Memory B cell (primary cell): ENCODE results near the gene ZNF787.
"Not testable (repeated sequence)": the region's sequence is repeated elsewhere in the genome, so short reads cannot be mapped to it uniquely, and the experiment has no call there.

Experiments
- ATAC-seq: fragments of 150-1000 bp; cut with Tn5 transposase; 2 replicates; pipeline ENCODE4 v1.10.0; 2021; ENCODE audit warnings: low read depth, mild to moderate bottlenecking, moderate library complexity
- DNase-seq, 2 donors: peaks; one replicate each; pipeline ENCODE4 v3.0.0; 2022; ENCODE audit warnings: low spot score in 2 of 2
- H3K27ac Mint-ChIP-seq: one replicate; pipeline ENCODE4 v1.8.0; 2022; ENCODE audit warnings: mild to moderate bottlenecking, moderate library complexity, mixed read lengths
- H3K27me3 Mint-ChIP-seq: one replicate; pipeline ENCODE4 v1.8.0; 2022; ENCODE audit warnings: mixed read lengths
- H3K36me3 Mint-ChIP-seq: one replicate; pipeline ENCODE4 v1.8.0; 2022; ENCODE audit warnings: mild to moderate bottlenecking, mixed read lengths
- H3K4me1 Mint-ChIP-seq: one replicate; pipeline ENCODE4 v1.8.0; 2022; ENCODE audit warnings: mixed read lengths
- H3K4me3 Mint-ChIP-seq: one replicate; pipeline ENCODE4 v1.8.0; 2022; ENCODE audit warnings: mild to moderate bottlenecking, moderate library complexity, mixed read lengths
- H3K9me3 Mint-ChIP-seq: one replicate; pipeline ENCODE4 v1.8.0; 2022; ENCODE audit warnings: mixed read lengths

ZNF787 gene

DNA sequence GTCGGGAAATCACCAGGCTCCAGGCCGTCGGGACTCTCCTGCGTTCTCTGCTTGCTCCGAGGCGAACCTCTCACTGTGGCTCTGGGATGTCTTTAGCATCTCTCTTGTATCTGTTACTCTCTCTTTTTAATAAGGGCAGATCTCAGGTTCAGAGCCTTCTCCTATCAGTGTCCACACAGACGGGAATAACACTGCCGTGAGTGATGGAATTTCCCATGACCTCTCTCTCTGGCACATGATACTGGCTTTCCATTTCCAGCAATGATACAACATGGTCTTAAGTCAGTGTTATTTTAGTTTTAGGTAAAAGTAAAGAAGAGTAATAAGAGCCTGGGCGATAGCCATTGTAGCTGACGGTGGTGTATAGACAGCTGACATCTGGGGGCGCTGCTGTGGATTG, 29.3 kb upstream of the ZNF787 start:
- Mint-ChIP-seq H3K9me3 (no peaks in the 10 kb centered on the region), H3K36me3 (peaks cover 24% of the 10 kb centered on the region), H3K27me3 (no peaks in the 10 kb centered on the region), H3K4me1 (no peaks in the 10 kb centered on the region), H3K27ac (no peak overlapping the region), H3K4me3 (no peak overlapping the region)
- ATAC-seq (no peak), DNase-seq (no peak)

DNA sequence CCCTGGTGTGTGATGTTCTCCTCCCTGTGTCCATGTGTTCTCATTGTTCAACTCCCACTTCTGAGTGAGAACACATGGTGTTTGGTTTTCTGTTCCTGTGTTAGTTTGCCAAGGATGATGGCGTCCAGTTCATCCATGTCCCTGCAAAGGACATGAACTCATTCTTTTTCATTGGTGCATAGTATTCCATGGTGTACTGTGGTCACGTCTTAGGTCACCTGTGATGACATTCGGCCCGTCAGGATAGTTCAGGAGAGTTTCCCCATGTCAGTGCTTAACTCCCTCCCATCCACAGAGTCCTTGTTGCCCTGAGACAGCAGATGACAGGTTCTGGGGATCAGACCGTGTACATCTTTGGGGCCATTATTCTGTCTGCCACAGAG, 28.6 kb upstream of the ZNF787 start:
- H3K27ac Mint-ChIP-seq, result no peak overlapping the region
- ATAC-seq, result no peak
- peaks cover 24% of the 10 kb centered on the region for H3K36me3 Mint-ChIP-seq
- DNase-seq, result no peak
- no peaks in the 10 kb centered on the region for H3K9me3 Mint-ChIP-seq
- no peak overlapping the region for H3K4me3 Mint-ChIP-seq
- H3K27me3 Mint-ChIP-seq, result no peaks in the 10 kb centered on the region
- H3K4me1 Mint-ChIP-seq, result no peaks in the 10 kb centered on the region

DNA sequence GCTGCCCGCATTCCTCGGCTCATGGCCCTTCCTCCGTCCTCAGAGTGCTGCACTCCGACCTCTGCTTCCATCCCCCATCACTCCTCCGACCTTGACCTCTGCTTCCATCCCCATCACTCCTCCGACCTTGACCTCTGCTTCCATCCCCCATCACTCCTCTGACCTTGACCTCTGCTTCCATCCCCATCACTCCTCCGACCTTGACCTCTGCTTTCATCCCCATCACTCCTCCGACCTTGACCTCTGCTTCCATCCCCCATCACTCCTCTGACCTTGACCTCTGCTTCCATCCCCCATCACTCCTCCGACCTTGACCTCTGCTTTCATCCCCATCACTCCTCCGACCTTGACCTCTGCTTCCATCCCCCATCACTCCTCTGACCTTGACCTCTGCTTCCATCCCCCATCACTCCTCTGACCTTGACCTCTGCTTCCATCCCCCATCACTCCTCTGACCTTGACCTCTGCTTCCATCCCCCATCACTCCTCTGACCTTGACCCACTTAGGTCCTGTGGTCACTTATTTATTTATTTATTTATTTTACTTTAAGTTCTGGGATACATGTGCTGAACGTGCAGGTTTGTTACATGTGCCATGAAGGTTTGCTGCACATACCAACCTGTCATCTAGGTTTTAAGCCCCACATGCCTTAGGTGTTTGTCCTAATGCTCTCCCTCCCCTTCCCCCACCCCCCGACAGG, 28.0 kb upstream of the ZNF787 start:
- not testable (repeated sequence) for H3K27me3 Mint-ChIP-seq

DNA sequence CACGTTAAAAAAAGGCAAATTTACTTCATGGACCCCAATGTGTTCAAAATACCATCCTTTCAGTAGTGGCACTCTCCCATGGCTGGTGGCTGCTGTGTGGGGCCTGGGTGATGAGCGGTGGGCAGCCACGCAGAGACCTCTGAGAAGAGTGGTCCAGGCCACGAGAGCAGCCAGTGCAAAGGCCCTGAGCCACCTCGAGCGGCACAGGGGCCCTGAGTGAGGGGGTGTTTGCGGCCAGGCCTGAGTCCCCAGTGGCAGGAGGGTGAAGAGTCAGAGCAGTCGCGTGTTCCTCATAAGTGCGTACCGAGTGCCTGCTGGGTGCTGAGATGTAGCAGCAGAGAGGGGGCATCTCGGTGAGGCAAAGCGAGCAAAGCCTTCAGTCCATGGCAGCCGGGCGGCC, 27.0 kb upstream of the ZNF787 start:
- Mint-ChIP-seq H3K4me1 (peaks cover 6% of the 10 kb centered on the region), H3K27me3 (no peaks in the 10 kb centered on the region), H3K9me3 (no peaks in the 10 kb centered on the region), H3K27ac (no peak overlapping the region), H3K4me3 (no peak overlapping the region), H3K36me3 (peaks cover 19% of the 10 kb centered on the region)
- no peak for DNase-seq
- ATAC-seq, result no peak

More for the DNA sequence above, 28.0 kb upstream of the ZNF787 start:
- not testable (repeated sequence) for H3K4me3 Mint-ChIP-seq, DNase-seq, H3K27ac Mint-ChIP-seq, H3K4me1 Mint-ChIP-seq, ATAC-seq, H3K9me3 Mint-ChIP-seq
- H3K36me3 Mint-ChIP-seq, result peaks cover 24% of the 10 kb centered on the region

DNA sequence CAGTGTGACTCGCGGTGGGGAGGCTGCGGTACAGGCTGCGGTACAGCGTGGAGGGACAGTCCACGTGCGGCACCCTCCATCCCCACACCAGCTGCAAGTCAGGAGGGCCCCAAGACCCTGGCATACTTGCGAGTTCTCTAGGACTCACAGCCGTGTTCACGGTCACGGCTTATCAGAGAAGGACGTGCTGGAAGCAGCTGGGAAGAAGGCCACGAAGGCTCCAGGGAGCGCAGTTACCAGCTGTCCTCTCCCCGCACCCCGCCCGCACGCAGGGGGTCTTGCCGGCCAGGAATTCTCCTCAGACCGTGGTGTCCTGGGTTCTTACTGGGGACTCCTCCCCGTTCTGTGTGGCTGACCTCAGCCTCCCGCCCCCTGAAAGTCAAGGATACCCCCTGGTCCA, 26.2 kb upstream of the ZNF787 start:
- peaks cover 9% of the 10 kb centered on the region for H3K4me1 Mint-ChIP-seq
- ATAC-seq (no peak), DNase-seq (no peak)
- no peaks in the 10 kb centered on the region for H3K27me3 Mint-ChIP-seq
- H3K4me3 Mint-ChIP-seq, result no peak overlapping the region
- no peak overlapping the region for H3K27ac Mint-ChIP-seq
- no peaks in the 10 kb centered on the region for H3K9me3 Mint-ChIP-seq
- peaks cover 19% of the 10 kb centered on the region for H3K36me3 Mint-ChIP-seq

DNA sequence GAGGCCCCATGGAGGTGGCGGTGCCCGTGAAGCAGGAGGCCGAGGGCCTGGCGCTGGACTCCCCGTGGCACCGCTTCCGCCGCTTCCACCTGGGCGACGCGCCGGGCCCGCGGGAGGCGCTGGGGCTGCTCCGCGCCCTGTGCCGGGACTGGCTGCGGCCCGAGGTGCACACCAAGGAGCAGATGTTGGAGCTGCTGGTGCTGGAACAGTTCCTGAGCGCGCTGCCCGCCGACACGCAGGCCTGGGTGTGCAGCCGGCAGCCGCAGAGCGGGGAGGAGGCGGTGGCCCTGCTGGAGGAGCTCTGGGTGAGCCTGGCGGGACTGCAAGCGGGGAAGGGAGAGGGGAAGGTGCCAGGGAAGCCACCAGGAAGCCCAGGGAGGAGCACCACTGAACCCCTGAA, 25.8 kb upstream of the ZNF787 start:
- ATAC-seq, result no peak
- Mint-ChIP-seq H3K4me1 (peaks cover 11% of the 10 kb centered on the region), H3K27me3 (no peaks in the 10 kb centered on the region), H3K4me3 (no peak overlapping the region), H3K27ac (no peak overlapping the region), H3K9me3 (no peaks in the 10 kb centered on the region), H3K36me3 (peaks cover 19% of the 10 kb centered on the region)
- DNase-seq, result no peak

DNA sequence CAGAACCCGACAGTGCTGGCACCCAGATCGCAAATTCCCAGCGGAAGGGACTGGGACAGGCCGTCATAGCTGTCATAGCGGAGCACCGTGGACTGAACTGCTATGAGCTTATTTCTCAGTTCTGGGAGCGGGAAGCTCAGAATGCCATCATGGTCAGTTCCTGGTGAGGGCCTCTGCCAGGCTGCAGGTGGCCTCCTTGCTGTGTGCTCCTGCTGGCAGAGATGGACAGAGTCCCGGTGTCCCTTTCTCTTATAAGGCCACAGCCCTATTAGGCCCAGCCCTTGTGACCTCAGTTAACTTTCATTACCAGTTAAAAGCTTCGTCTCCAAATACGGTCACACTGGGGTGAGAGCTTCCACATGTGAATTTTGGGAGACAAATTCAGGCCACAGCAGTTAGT, 24.6 kb upstream of the ZNF787 start:
- no peaks in the 10 kb centered on the region for H3K9me3 Mint-ChIP-seq

DNA sequence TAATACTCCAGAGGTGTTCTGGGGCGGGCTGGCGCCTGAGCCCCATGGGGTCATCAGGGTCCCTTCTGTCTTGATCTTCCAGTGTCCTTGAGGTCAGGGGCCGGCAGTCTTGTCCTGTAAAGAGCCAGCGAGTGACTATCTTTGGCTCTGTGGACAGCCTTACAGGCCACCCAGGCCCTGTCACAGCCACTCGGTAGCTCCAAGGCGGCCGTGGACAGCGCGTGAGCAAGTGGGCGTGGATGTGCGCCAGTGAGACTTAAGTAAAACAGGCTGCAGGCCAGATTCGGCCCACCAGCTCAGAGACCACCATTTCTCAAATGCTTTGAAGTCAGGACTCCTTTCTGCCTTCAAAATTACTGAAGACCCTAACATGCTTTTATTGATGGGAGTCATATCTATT, 23.7 kb upstream of the ZNF787 start:
- Mint-ChIP-seq H3K4me3 (no peak overlapping the region), H3K27me3 (no peaks in the 10 kb centered on the region), H3K36me3 (peaks cover 15% of the 10 kb centered on the region), H3K27ac (no peak overlapping the region), H3K4me1 (peaks cover 23% of the 10 kb centered on the region), H3K9me3 (no peaks in the 10 kb centered on the region)
- no peak for ATAC-seq
- no peak for DNase-seq

More for the DNA sequence above, 24.6 kb upstream of the ZNF787 start:
- no peak overlapping the region for H3K4me3 Mint-ChIP-seq
- ATAC-seq (no peak), DNase-seq (no peak)
- no peak overlapping the region for H3K27ac Mint-ChIP-seq
- H3K4me1 Mint-ChIP-seq, result peaks cover 18% of the 10 kb centered on the region
- peaks cover 19% of the 10 kb centered on the region for H3K36me3 Mint-ChIP-seq
- H3K27me3 Mint-ChIP-seq, result no peaks in the 10 kb centered on the region

DNA sequence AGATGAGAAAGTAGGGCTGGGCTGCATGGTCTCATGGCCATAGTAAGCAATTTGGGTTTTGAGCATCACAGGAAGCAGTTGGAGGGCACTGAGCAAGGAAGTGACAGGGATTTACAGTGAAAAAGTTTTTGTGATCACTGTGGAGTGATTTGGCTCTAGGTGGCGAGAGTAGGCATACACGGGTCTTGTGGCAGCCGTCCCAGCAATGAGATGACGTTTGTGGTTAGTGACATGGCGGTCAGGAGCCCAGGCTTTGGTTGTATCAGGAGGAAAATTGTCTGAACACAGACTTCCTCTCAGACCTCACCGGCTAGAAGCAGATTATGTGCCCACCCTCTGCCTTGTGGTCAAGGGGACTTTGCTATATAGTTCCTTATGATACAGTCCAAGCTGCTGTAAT, 23.3 kb upstream of the ZNF787 start:
- ATAC-seq, result no peak
- Mint-ChIP-seq H3K4me3 (no peak overlapping the region), H3K36me3 (peaks cover 12% of the 10 kb centered on the region), H3K4me1 (peaks cover 26% of the 10 kb centered on the region), H3K9me3 (no peaks in the 10 kb centered on the region), H3K27ac (no peak overlapping the region), H3K27me3 (no peaks in the 10 kb centered on the region)
- DNase-seq, result no peak

DNA sequence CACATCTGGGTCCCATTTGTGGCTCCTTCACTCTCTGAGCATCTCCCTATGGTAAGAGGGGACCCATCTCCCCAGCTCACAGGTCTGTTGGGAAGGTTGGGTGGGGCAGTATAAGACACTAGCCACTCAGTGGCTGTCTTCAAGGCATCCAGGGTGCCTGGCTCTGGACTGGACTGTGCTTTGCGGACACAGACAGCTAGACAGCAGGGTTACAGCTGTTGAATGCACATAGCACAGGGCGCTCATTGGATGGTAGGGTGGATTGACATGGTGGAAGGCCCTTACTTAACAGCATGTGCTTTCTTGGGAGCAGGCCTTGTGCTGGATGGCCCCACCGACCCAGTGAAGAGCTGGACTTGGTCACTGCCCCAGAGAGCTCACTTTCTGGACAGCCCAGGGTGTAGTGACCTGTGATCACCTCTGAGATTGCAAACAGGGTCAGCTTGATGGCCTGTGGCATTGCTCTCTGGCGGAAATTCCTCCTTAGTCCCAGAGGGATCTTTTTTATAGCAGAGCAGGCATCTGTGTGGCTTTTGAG, 21.9 kb upstream of the ZNF787 start:
- Mint-ChIP-seq H3K4me3 (no peak overlapping the region), H3K27ac (peak overlapping the region; percentile 64), H3K36me3 (peaks cover 1% of the 10 kb centered on the region), H3K4me1 (peaks cover 26% of the 10 kb centered on the region), H3K9me3 (no peaks in the 10 kb centered on the region), H3K27me3 (no peaks in the 10 kb centered on the region)
- ATAC-seq (no peak), DNase-seq (no peak)

DNA sequence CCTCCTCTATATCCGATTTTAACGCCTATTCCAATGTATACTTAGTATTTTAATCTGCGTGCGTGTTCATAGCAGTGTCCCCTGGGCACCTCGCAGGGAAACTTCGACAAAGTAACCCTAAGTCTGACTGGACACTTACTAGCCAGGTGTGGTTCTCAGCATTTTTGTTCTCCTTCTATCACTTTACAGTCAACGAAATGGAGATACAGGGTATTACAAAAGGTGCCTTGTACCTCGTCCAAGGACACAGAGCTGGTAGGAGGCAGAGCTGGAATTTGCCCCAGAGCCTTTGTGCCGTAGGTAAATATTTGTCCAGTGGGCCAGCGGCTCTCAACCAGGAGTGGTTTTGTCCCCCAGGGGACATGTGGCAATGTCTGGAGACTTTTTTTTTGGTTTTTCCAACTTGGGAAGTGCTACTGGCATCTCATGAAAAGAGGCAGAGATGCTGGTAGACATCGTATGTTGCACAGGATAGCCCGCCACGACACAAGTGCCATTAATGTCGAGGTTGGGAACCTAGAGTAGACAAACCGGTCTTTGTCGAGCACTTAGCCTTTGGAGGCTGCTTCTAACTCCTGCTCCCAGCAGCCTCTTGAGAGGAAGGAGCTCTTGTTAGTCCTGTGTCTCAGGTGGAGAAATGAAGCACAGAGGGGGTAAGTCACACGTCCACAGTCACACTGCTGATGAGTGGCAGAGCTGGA, 21.1 kb upstream of the ZNF787 start:
- Mint-ChIP-seq H3K4me3 (peak overlapping the region; percentile 92), H3K27me3 (no peaks in the 10 kb centered on the region), H3K9me3 (no peaks in the 10 kb centered on the region), H3K4me1 (peaks cover 26% of the 10 kb centered on the region), H3K27ac (peak overlapping the region; percentile 91), H3K36me3 (no peaks in the 10 kb centered on the region)
- DNase-seq (no peak), ATAC-seq (no peak)

DNA sequence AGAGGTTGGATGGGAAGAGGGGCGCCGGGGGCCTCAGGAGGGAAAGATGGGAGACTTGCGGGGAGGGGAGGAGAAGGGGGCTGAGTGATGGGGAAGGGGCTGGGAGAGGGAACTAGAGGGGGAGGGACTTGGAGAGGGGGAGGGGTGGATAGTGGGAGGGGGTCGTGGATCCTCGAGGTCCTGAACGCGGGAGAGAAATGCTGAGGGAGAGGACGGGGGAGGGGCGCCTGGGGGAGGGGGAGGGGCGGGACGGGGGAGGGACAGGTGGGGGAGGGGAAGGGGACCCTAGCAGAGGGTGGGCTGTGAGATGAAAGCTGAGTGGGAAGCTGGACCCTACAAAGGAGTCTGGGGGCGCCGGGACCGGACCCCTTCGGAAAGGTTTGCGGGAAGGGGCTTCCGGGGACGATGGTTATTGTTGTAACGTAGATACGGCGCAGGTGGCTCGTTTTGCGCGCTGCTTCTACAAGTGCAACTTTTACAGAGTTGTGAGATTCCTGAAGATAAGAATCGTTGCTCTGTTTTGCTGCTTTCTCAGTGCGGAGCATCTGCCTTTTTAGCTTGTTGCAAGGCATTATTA, 20.4 kb upstream of the ZNF787 start:
- Mint-ChIP-seq H3K4me1 (peaks cover 26% of the 10 kb centered on the region), H3K4me3 (peak overlapping the region; percentile 92), H3K27me3 (no peaks in the 10 kb centered on the region), H3K36me3 (no peaks in the 10 kb centered on the region), H3K27ac (peak overlapping the region; percentile 91), H3K9me3 (no peaks in the 10 kb centered on the region)
- no peak for DNase-seq
- no peak for ATAC-seq

DNA sequence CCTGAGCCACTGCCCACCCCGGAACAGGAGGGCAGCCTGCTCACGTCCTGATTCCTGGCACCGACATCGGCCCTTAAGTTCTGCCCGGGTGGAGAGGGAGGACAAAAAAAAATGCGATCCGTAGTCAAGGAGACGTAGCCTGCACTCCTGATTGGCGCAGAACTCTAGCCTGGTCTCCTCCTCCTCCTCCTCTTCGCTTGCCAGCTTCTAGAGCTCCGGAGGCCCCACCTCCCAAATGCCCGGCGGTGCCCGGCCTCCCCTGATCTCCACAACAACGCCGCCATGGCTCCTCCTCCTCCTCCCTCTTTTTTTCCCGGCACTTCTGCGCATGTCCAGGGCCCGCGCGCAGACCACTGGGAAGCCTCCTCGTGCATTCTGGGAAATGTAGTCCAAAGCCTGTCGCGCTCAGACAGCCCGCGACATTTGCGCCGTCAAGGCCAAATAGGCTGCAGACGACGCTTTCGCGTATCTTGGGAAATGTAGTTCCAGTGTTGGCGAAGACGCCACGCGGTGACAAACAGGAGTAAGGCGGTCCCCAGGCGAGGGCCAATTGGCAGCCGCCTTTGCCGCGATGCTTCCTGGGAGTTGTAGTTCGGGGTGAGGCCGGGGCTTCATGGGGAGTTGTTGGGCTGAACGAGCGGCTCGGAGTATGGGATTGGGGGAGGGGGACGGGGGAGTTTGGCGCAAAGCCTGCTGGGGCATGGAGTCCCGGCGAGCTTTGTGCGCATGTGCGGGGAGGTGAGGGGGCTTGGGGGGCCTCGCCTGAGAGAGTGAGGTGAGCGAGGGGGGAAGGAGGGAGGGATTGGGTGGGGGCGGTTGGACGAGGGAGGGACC, 19.7 kb upstream of the ZNF787 start, which contains the start of gene ZNF444:
TSS of gene ZNF444 (plus strand) at position 705 of the 834 bp plus-strand sequence. CDS start 5,625 bp downstream, outside the sequence.
- Mint-ChIP-seq H3K27ac (peak within 1 kb of the TSS; percentile 91), H3K4me3 (peak within 1 kb of the TSS; percentile 92), H3K36me3 (no peaks in the 10 kb centered on the region), H3K27me3 (no peaks in the 10 kb centered on the region), H3K9me3 (no peaks in the 10 kb centered on the region), H3K4me1 (peaks cover 26% of the 10 kb centered on the region)
- DNase-seq, result peak; percentile 92 to 94
- ATAC-seq, result peak; percentile 91
